ENCODE measurements around the gene ZNF211. TPM values are rescaled to one million over a fixed set of nuclear protein-coding genes. Genes with fewer than 3 reads are reported as not detected.

Gene ZNF211
- total RNA-seq, 1 experiment from 2014 or later: 12.9 TPM

DNA sequence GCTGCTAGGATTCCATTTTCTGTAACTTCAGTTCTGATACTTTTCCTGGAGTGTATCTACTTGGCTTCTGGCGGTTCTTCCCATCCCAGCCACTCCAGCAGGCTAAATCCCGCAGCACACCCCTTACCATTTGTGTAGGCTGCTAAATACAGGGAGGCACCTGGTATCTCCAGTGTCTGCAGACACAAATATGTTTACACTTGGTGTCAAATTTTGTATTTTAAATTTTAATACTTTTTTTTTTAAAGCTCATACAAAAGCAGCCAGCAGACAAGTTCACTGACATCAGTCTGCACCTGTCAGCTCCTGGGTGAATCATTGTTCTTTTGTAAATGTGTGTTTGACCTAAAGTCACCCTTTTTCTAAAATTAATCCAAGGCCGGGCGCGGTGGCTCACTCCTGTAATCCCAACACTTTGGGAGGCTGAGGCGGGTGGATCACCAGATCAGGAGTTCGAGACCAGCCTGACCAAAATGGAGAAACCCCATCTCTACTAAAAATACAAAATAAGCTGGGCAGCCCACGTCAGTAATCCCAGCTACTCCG lies 32.4 kb downstream of the ZNF211 start:
- peaks cover 3% of the 10 kb centered on the region; the same call in 1 of the 2 replicates for H3K4me1 ChIP-seq (ENCODE audit: insufficient read depth, low read length)
- no peak overlapping the region for H4K5ac ChIP-seq (ENCODE audit: insufficient read length, low read depth, low read length)
- no CpG with 5 or more reads among the region's 9 CpGs for WGBS (ENCODE audit: extremely low coverage, insufficient read length, low lambda C conversion rate)
- Mint-ChIP-seq H3K27me3 (ENCODE audit: low read depth) (peaks cover 40% of the 10 kb centered on the region), H3K4me1 (peaks cover 12 to 13% of the 10 kb centered on the region in 2 experiments), H3K27ac (peak overlapping the region in 1 of 3 experiments; percentile 57; a peak in 1 of 7 replicates), H3K9me3 (no peaks in the 10 kb centered on the region), H3K4me3 (peak overlapping the region; percentile 72 to 85), H3K36me3 (ENCODE audit: insufficient read depth in 1 of 3, low read depth in 3 of 3) (no peaks in the 10 kb centered on the region)
- H4K20me1 ChIP-seq (ENCODE audit: control insufficient read depth, insufficient read depth, insufficient read length): no peaks in the 10 kb centered on the region
- no peak overlapping the region for H4K8ac ChIP-seq (replicated peaks; ENCODE audit: insufficient read length, low read depth, low read length)
- H3K56ac ChIP-seq (ENCODE audit: insufficient read length, low read depth, low read length): no peak overlapping the region
- H2AFZ ChIP-seq (ENCODE audit: low read length): no peak overlapping the region
- no peak overlapping the region for H3K27ac ChIP-seq (ENCODE audit: insufficient read length, low read depth, low read length)
- DNase-seq: no peak
- peak overlapping the region; percentile 81 for H3K4me2 ChIP-seq (ENCODE audit: insufficient read depth, insufficient read length, low read length)
- H3K4ac ChIP-seq (ENCODE audit: low read depth, low read length): no peak overlapping the region
- H3K18ac ChIP-seq (ENCODE audit: insufficient read length, low read depth, low read length): no peak overlapping the region
- no peak overlapping the region for H2BK20ac ChIP-seq (ENCODE audit: low read depth, low read length, poor library complexity, severe bottlenecking)
- H3K9ac ChIP-seq (ENCODE audit: extremely low read depth, insufficient read length, low read length): no peak overlapping the region
- H2AK5ac ChIP-seq (ENCODE audit: insufficient read length, low read length): no peak overlapping the region
- peaks cover 8% of the 10 kb centered on the region for H3K23me2 ChIP-seq (ENCODE audit: insufficient read length, low read depth, low read length, poor library complexity, severe bottlenecking)
- no peak overlapping the region for H2BK15ac ChIP-seq (ENCODE audit: low read depth, low read length)
- no peak overlapping the region for H2BK120ac ChIP-seq (ENCODE audit: low read depth, low read length, poor library complexity, severe bottlenecking)
- no peak overlapping the region for H4K91ac ChIP-seq (ENCODE audit: insufficient read length, low read depth, low read length)
- H3K27me3 ChIP-seq (ENCODE audit: insufficient read depth, low read length): no peaks in the 10 kb centered on the region
- no peak overlapping the region for H2BK5ac ChIP-seq (ENCODE audit: insufficient read length, low read length)
- H3K14ac ChIP-seq (ENCODE audit: insufficient read depth, low read length): no peak overlapping the region
- H2BK12ac ChIP-seq (ENCODE audit: insufficient read length, low read depth, low read length): no peak overlapping the region
- H3K23ac ChIP-seq (ENCODE audit: insufficient read length, low read depth, low read length): no peak overlapping the region
- no peak for TF ChIP-seq CTCF (conservative IDR thresholded peaks at IDR 0.05)
- no peaks in the 10 kb centered on the region for H3K79me1 ChIP-seq (ENCODE audit: insufficient read depth, low read depth, low read length, poor library complexity, severe bottlenecking)
- no peaks in the 10 kb centered on the region for H3K9me3 ChIP-seq (ENCODE audit: control insufficient read depth, low read depth, low read length)
- H3T11ph ChIP-seq (ENCODE audit: low read length): no peak overlapping the region
- no peaks in the 10 kb centered on the region for H3K79me2 ChIP-seq (ENCODE audit: insufficient read depth, low read length)
